K562 (cell line): ENCODE data around the gene NSG2.

Source experiments
- HDAC3 ChIP-seq: fragments of 450-650 bp; IDR thresholded peaks from 2 replicates; pipeline ENCODE4 v1.6.1; 2018; ENCODE audit warnings: borderline replicate concordance, mild to moderate bottlenecking, moderate library complexity; ENCODE audit not compliant: partially characterized antibody
- IRF2 ChIP-seq: sonication (generic); formaldehyde crosslinking; IDR thresholded peaks from 2 replicates; pipeline ENCODE4 v1.8.1; 2022; ENCODE audit warnings: mild to moderate bottlenecking, missing genetic modification reagents
- PHB2 ChIP-seq: fragments of 450-650 bp; IDR thresholded peaks from 2 replicates; pipeline ENCODE4 v1.6.1; 2017; ENCODE audit warnings: low read depth
- RBM34 ChIP-seq: fragments of 200-400 bp; formaldehyde crosslinking; IDR thresholded peaks from 2 replicates; pipeline ENCODE4 v1.6.1; 2018; ENCODE audit warnings: low read length, borderline replicate concordance; ENCODE audit not compliant: insufficient read depth
- ZNF197 ChIP-seq: fragments of 200-800 bp; sonication (Bioruptor generic); IDR thresholded peaks from 2 replicates; pipeline ENCODE4 v1.6.1; 2016; ENCODE audit warnings: low read depth, missing genetic modification characterization, missing compliant biosample characterization
- ZNF780A ChIP-seq: fragments of 250-450 bp; sonication (Bioruptor Pico); IDR thresholded peaks from 2 replicates; pipeline ENCODE4 v1.5.0; 2021; ENCODE audit warnings: mild to moderate bottlenecking
- ZNF830 ChIP-seq: fragments of 250-450 bp; sonication (Bioruptor Pico); IDR thresholded peaks from 2 replicates; pipeline ENCODE4 v1.5.0; 2021; ENCODE audit warnings: mild to moderate bottlenecking
- TF ChIP-seq, protein P1 (sequence below), 3 experiments: IDR thresholded peaks in 2 of 3; conservative IDR thresholded peaks in 1 of 3; 2 replicates each; pipeline ENCODE4 v1.5.1; 2011 to 2012; ENCODE audit warnings: low read length in 3 of 3, mild to moderate bottlenecking in 3 of 3, control low read depth in 2 of 3, improper control_type of control experiment in 1 of 3, inconsistent platforms in 1 of 3, low read depth in 1 of 3, mixed read lengths in 1 of 3, moderate library complexity in 1 of 3; ENCODE audit not compliant: insufficient read depth in 2 of 3

- TF ChIP-seq ZNF197 (CRISPR knock-in tag) (no peak), IRF2 (no peak), RBM34 (no peak), ZNF830 (CRISPR knock-in tag) (no peak), ZNF780A (CRISPR knock-in tag) (no peak), HDAC3 (no peak), PHB2 (no peak)
- TF ChIP-seq, protein P1, sequence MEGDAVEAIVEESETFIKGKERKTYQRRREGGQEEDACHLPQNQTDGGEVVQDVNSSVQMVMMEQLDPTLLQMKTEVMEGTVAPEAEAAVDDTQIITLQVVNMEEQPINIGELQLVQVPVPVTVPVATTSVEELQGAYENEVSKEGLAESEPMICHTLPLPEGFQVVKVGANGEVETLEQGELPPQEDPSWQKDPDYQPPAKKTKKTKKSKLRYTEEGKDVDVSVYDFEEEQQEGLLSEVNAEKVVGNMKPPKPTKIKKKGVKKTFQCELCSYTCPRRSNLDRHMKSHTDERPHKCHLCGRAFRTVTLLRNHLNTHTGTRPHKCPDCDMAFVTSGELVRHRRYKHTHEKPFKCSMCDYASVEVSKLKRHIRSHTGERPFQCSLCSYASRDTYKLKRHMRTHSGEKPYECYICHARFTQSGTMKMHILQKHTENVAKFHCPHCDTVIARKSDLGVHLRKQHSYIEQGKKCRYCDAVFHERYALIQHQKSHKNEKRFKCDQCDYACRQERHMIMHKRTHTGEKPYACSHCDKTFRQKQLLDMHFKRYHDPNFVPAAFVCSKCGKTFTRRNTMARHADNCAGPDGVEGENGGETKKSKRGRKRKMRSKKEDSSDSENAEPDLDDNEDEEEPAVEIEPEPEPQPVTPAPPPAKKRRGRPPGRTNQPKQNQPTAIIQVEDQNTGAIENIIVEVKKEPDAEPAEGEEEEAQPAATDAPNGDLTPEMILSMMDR (IDR thresholded peaks at IDR 0.05 in 2 of 3, conservative IDR thresholded peaks at IDR 0.05 in 1 of 3; ENCODE audit: insufficient read depth in 2 of 3, low read depth in 1 of 3, low read length in 3 of 3) = no peak
Observed at GRCh38 chr5:174119468-174119881, 74.0 kb downstream of the NSG2 start.
